ENCODE measurements around the gene KRTAP4-9. TPM values are rescaled to one million over a fixed set of nuclear protein-coding genes. Genes with fewer than 3 reads are reported as not detected.

The KRTAP4-9 gene
- total and polyA plus RNA-seq, 2 donors from 2014 or later: not detected

- Histone ChIP-seq H3K36me3 (ENCODE audit: control insufficient read depth in 2 of 3, insufficient read depth in 3 of 3, low read length in 3 of 3) (no peaks in the 10 kb centered on the region), H3K4me1 (ENCODE audit: control insufficient read depth in 2 of 3, insufficient read depth in 2 of 3, low read depth in 1 of 3, low read length in 3 of 3) (no peaks in the 10 kb centered on the region), H3K4me3 (ENCODE audit: low read length in 3 of 3) (no peak within 1 kb of the TSS), H3K27ac (ENCODE audit: low read depth in 2 of 2, low read length in 2 of 2) (no peak within 1 kb of the TSS), H3K27me3 (ENCODE audit: control insufficient read depth, insufficient read depth, low read length) (no peaks in the 10 kb centered on the region), H3K9ac (ENCODE audit: low read length in 3 of 3) (no peak within 1 kb of the TSS), H3K9me3 (ENCODE audit: control insufficient read depth in 2 of 3, insufficient read depth in 1 of 3, low read length in 3 of 3) (no peaks in the 10 kb centered on the region)
- intact Hi-C loops (cut with DNase I): no loop called here
- FAIRE-seq: no peak
- TF ChIP-seq CTCF (IDR thresholded peaks at IDR 0.05; ENCODE audit: borderline replicate concordance, extremely low read depth, insufficient read depth): no peak
- no peak for DNase-seq
These were observed 39.2 kb upstream of the KRTAP4-9 start, which contains the start of gene KRTAP2-4 for GRCh38 chr17:41065829-41066624. KRTAP2-4 (minus strand) TSS chr17:41065879; CDS start chr17:41065845, 34 bp downstream.

- Histone ChIP-seq H3K9me3 (ENCODE audit: control insufficient read depth in 2 of 3, insufficient read depth in 1 of 3, low read length in 3 of 3) (no peaks in the 10 kb centered on the region), H3K4me3 (ENCODE audit: low read length in 3 of 3) (no peak overlapping the region), H3K9ac (ENCODE audit: low read length in 3 of 3) (no peak overlapping the region), H3K4me1 (ENCODE audit: control insufficient read depth in 2 of 3, insufficient read depth in 2 of 3, low read depth in 1 of 3, low read length in 3 of 3) (no peaks in the 10 kb centered on the region), H3K27ac (ENCODE audit: low read depth in 2 of 2, low read length in 2 of 2) (no peak overlapping the region), H3K27me3 (ENCODE audit: control insufficient read depth, insufficient read depth, low read length) (no peaks in the 10 kb centered on the region), H3K36me3 (ENCODE audit: control insufficient read depth in 2 of 3, insufficient read depth in 3 of 3, low read length in 3 of 3) (no peaks in the 10 kb centered on the region)
- no peak for FAIRE-seq
- DNase-seq: no peak
- intact Hi-C loops (cut with DNase I): no loop called here
- TF ChIP-seq CTCF (IDR thresholded peaks at IDR 0.05; ENCODE audit: borderline replicate concordance, extremely low read depth, insufficient read depth): no peak
These were observed 37.9 kb upstream of the KRTAP4-9 start for GRCh38 chr17:41067281-41067680.

- intact Hi-C loops (cut with DNase I): no loop called here
- no peaks in the 10 kb centered on the region for H3K9me3 ChIP-seq (ENCODE audit: control insufficient read depth in 2 of 3, insufficient read depth in 1 of 3, low read length in 3 of 3)
- no peak for TF ChIP-seq CTCF (IDR thresholded peaks at IDR 0.05; ENCODE audit: borderline replicate concordance, extremely low read depth, insufficient read depth)
- no peak for FAIRE-seq
- H3K36me3 ChIP-seq (ENCODE audit: control insufficient read depth in 2 of 3, insufficient read depth in 3 of 3, low read length in 3 of 3): no peaks in the 10 kb centered on the region
- no peaks in the 10 kb centered on the region for H3K27me3 ChIP-seq (ENCODE audit: control insufficient read depth, insufficient read depth, low read length)
- no peak overlapping the region for H3K27ac ChIP-seq (ENCODE audit: low read depth in 2 of 2, low read length in 2 of 2)
- DNase-seq: no peak
- H3K9ac ChIP-seq (ENCODE audit: low read length in 3 of 3): no peak overlapping the region
- H3K4me1 ChIP-seq (ENCODE audit: control insufficient read depth in 2 of 3, insufficient read depth in 2 of 3, low read depth in 1 of 3, low read length in 3 of 3): no peaks in the 10 kb centered on the region
- no peak overlapping the region for H3K4me3 ChIP-seq (ENCODE audit: low read length in 3 of 3)
These were observed 36.2 kb upstream of the KRTAP4-9 start for GRCh38 chr17:41069031-41069430.

Data from kidney (tissue), 14 donors.